Activated naive CD4-positive, alpha-beta T cell treated with anti-CD3 and anti-CD28 coated beads for 36 hours (primary cell): ENCODE data around the gene ZBTB20. TPM values are rescaled to one million over a fixed set of nuclear protein-coding genes. Genes with fewer than 3 reads are reported as not detected.

Source experiments
- CTCF ChIA-PET: fragments of 350-600 bp; sonication (Branson Sonifier 250); formaldehyde crosslinking; loops from one replicate; lab custom pipeline; 2021; ENCODE audit warnings: antibody characterized with exemption; lab: Charles Lee
- DNase-seq: peaks from one replicate; pipeline ENCODE4 v3.0.0-alpha.2; 2020
- H3K27ac Mint-ChIP-seq: one replicate; pipeline ENCODE4 v1.8.0; 2021; ENCODE audit warnings: mild to moderate bottlenecking, mixed read lengths
- H3K27me3 Mint-ChIP-seq: one replicate; pipeline ENCODE4 v1.8.0; 2021; ENCODE audit warnings: low read depth, mixed read lengths
- H3K36me3 Mint-ChIP-seq: one replicate; pipeline ENCODE4 v1.8.0; 2021; ENCODE audit warnings: low read depth, mixed read lengths
- H3K4me1 Mint-ChIP-seq: one replicate; pipeline ENCODE4 v1.8.0; 2021; ENCODE audit warnings: low read depth, mixed read lengths
- H3K4me3 Mint-ChIP-seq: one replicate; pipeline ENCODE4 v1.8.0; 2021; ENCODE audit warnings: mild to moderate bottlenecking, moderate library complexity, mixed read lengths
- H3K9me3 Mint-ChIP-seq: one replicate; pipeline ENCODE4 v1.8.0; 2021; ENCODE audit warnings: mixed read lengths
- intact Hi-C: fragments of 100-400 bp; cut with micrococcal nuclease; formaldehyde crosslinking; loops from one replicate; pipeline ENCODE4 v1.15.1; 2023
- total RNA-seq, 2 experiments: library from RNA; stranded (reverse); gene quantifications; one replicate each; pipeline ENCODE4 v1.2.3, GENCODE V29; 2021

ZBTB20 gene
- total RNA-seq, 2 experiments from 2014 or later: 4.5 to 4.7 TPM

DNA sequence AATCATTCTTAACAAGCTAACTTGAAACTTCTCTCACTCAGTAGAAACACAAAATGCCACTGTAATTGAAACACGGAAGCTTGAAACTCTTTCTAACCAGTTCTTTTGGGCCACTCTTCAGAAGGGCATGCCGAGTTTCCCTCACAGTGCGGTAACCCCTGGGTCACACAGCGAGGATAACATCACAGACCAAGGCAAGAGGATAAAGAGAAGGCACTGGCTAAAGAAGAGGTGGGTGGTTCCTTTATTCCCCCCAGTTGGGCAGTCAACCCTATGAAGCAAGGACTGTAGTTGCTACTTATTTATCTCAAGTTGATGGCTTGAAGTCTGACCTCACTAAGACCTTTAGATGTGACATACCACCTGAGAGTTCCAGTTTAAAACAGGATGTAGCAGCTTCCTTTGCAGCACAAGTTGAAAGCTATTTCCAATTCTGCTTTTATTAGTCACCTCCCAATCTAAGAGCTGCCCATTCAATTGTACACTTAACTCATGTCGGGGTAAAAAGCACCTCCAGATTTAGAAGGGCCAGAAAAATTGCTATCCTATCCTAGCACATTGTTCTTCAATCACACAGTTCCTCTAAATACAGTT lies 580.8 kb downstream of the ZBTB20 start:
- Mint-ChIP-seq H3K4me1 (peaks cover 3% of the 10 kb centered on the region), H3K27me3 (no peaks in the 10 kb centered on the region), H3K27ac (no peak overlapping the region), H3K36me3 (peaks cover 13% of the 10 kb centered on the region), H3K9me3 (peaks cover 3% of the 10 kb centered on the region), H3K4me3 (no peak overlapping the region)
- CTCF ChIA-PET: interaction anchor here (0.6 kb wide), 1 partner anchor 168 kb away, joined by 3 read pairs; no protein-coding TSS in a partner anchor
- no peak for DNase-seq
- intact Hi-C loops: no loop called here

DNA sequence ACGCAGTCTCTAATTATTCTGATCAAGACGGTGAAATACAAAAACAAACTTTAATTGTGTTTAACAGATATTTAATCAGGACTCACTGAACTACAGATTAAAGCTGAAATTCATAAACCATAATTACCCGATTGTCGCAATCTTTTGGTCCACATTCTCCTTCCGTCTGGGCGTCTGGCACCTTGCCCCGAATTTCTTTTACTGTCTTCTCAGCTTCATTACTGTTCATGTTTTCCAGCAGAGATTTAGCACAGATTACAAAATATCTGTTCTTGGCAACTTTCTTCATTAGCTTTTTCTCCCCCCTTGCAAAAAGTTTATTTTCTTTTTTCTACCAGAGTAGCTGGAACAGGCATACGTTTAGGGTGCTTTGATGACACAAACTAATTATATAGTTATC lies 581.9 kb downstream of the ZBTB20 start:
- peaks cover 3% of the 10 kb centered on the region for H3K9me3 Mint-ChIP-seq
- no peak overlapping the region for H3K27ac Mint-ChIP-seq
- H3K27me3 Mint-ChIP-seq: no peaks in the 10 kb centered on the region
- peaks cover 15% of the 10 kb centered on the region for H3K36me3 Mint-ChIP-seq
- CTCF ChIA-PET: interaction anchor here (1.2 kb wide), 1 partner anchor 475 kb away, joined by 3 read pairs; no protein-coding TSS in a partner anchor
- peaks cover 3% of the 10 kb centered on the region for H3K4me1 Mint-ChIP-seq
- no peak overlapping the region for H3K4me3 Mint-ChIP-seq
- no peak for DNase-seq
- intact Hi-C loops: no loop called here

DNA sequence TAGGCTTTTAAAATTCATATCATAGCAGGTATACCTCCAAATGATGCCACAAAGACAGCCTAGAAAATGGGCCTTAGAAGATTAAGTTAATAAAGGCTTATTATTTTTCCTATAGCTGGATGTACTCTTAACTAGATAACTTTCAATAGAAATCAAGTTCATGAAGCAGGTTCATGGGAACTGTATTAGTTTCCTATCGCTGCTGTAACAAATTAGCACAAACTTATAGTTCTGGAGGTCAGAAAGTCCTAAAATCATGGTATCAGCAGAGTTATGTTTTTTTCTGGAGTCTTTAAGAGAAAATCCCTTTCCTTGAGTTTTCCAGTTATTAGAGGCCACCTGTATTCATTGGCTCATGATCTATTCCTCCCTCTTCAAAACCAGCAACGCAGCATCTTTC lies 583.4 kb downstream of the ZBTB20 start:
- H3K4me3 Mint-ChIP-seq: no peak overlapping the region
- H3K9me3 Mint-ChIP-seq: peaks cover 3% of the 10 kb centered on the region
- DNase-seq: no peak
- CTCF ChIA-PET: no interaction called here
- intact Hi-C loops: no loop called here
- H3K4me1 Mint-ChIP-seq: peaks cover 3% of the 10 kb centered on the region
- no peaks in the 10 kb centered on the region for H3K27me3 Mint-ChIP-seq
- no peak overlapping the region for H3K27ac Mint-ChIP-seq
- H3K36me3 Mint-ChIP-seq: peaks cover 13% of the 10 kb centered on the region

DNA sequence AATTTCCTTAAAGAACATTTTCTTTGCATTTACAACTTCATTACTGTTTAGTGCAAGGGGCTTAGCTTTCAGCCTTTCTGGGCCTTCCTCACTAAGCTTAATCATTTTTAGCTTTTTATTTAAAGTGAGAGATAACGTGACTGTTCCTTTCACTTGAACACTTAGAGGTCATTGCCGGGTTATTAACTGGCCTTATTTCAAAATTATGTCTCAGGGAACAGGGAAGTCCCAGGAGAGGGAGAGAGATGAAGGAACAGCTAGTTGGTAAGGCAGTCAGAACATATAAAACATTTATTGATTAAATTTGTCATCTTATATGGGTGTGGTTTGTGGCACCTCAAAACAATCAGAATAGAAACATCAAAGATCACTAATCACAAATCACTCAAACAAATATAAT lies 584.5 kb downstream of the ZBTB20 start:
- no peaks in the 10 kb centered on the region for H3K27me3 Mint-ChIP-seq
- intact Hi-C loops: no loop called here
- H3K36me3 Mint-ChIP-seq: peaks cover 12% of the 10 kb centered on the region
- peaks cover 3% of the 10 kb centered on the region for H3K9me3 Mint-ChIP-seq
- CTCF ChIA-PET: interaction anchor here (0.7 kb wide), 1 partner anchor 538 kb away, joined by 3 read pairs; no protein-coding TSS in a partner anchor
- H3K4me3 Mint-ChIP-seq: no peak overlapping the region
- H3K4me1 Mint-ChIP-seq: peaks cover 3% of the 10 kb centered on the region
- H3K27ac Mint-ChIP-seq: no peak overlapping the region
- no peak for DNase-seq

DNA sequence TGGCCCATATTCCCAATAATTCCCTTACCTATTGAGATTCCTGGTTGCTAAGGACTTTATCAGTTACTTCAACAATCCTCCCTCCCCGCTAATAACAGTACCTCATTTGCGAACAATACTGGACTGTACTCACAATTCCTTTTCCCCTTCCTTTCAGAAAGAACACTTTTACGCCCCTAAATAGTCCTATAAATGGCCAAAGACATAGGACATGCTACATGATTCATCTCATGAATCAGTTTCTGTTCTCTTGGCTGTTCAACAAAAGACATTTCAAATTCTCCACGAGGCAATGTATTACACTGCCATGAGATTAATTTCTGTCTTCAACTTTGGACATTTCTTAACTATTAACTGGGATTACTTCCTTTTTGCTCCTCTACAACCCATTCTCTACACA lies 588.8 kb downstream of the ZBTB20 start:
- intact Hi-C loops: no loop called here
- no peak overlapping the region for H3K27ac Mint-ChIP-seq
- H3K36me3 Mint-ChIP-seq: peaks cover 2% of the 10 kb centered on the region
- CTCF ChIA-PET: interaction anchor here (1.6 kb wide), 1 partner anchor 175 kb away, joined by 3 read pairs; no protein-coding TSS in a partner anchor
- DNase-seq: no peak
- H3K4me1 Mint-ChIP-seq: no peaks in the 10 kb centered on the region
- H3K9me3 Mint-ChIP-seq: no peaks in the 10 kb centered on the region
- H3K27me3 Mint-ChIP-seq: no peaks in the 10 kb centered on the region
- no peak overlapping the region for H3K4me3 Mint-ChIP-seq

DNA sequence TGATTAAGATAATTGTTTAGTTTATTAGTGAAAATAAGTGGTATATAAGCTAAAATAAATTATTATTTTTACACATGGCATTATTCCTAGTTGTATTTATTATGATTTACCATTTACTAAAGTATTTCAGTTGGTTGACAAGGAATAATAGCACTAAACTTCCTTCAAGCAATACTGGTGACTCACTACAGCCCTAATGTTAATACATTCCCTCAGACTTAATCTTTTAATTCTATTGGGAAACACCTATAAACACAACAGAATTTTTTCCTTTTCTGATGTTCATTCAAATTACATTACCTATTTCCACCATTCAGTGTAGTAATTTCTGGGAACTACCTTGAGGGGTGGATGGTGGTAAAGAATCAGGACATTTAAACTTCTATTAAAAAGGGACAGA lies 589.3 kb downstream of the ZBTB20 start:
- intact Hi-C loops: no loop called here
- CTCF ChIA-PET: interaction anchor here (0.7 to 1.6 kb wide), 2 partner anchors 175 to 443 kb away, joined by 3 read pairs; no protein-coding TSS in a partner anchor
- Mint-ChIP-seq H3K36me3 (peaks cover 2% of the 10 kb centered on the region), H3K4me3 (no peak overlapping the region), H3K9me3 (no peaks in the 10 kb centered on the region), H3K27me3 (no peaks in the 10 kb centered on the region), H3K4me1 (no peaks in the 10 kb centered on the region), H3K27ac (no peak overlapping the region)
- DNase-seq: no peak

DNA sequence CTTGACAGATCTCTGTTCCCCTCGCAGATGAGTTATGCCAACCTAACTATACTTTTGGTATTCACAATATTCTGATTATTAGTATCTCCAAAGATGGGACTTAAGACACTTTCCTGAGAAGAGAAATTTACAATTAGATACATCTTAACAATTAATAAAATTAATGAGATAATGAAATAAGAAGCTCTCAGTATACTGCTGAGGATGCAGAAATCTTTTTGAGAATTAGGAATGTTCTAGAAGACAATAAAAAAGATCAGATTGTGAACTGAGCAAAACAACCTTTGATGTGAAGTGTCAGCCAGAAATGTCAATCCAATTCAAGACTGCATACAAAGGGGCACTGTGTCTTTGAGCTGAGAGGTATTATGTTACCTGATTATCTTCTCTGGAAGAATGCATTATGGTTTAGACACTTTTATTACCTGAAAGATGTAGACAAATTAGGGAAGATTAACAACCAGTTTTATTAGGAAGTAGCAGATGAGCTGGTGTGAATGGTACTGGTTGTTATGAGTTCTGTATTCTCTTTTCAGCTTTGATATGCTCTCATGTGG lies 590.4 kb downstream of the ZBTB20 start:
- no peak overlapping the region for H3K4me3 Mint-ChIP-seq
- DNase-seq: no peak
- no peak overlapping the region for H3K27ac Mint-ChIP-seq
- no peaks in the 10 kb centered on the region for H3K27me3 Mint-ChIP-seq
- no peaks in the 10 kb centered on the region for H3K9me3 Mint-ChIP-seq
- peaks cover 2% of the 10 kb centered on the region for H3K36me3 Mint-ChIP-seq
- intact Hi-C loops: no loop called here
- no peaks in the 10 kb centered on the region for H3K4me1 Mint-ChIP-seq
- CTCF ChIA-PET: interaction anchor here (0.5 to 1.6 kb wide), 2 partner anchors 157 to 174 kb away, joined by 3 to 4 read pairs; no protein-coding TSS in a partner anchor

DNA sequence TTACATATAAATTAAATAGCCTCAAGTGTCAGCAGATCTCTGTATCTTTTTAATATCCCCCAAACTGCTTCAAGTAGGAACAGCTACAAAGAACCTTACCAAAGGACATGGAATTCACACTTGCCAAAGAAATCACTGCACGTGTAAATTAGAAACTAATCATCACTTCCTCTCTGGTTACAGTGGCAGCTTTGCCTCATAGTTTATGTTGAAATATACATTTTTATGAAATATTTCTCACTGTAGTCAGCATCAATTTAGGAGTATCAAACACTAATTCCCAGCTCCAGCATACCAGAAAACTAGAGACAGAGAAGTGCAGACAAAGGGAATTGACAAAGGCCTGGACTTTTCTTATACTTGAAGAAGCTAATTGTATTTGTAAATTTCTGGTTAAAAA lies 592.4 kb downstream of the ZBTB20 start:
- no peak for DNase-seq
- intact Hi-C loops: no loop called here
- Mint-ChIP-seq H3K9me3 (no peaks in the 10 kb centered on the region), H3K36me3 (peaks cover 2% of the 10 kb centered on the region), H3K4me3 (no peak overlapping the region), H3K27me3 (no peaks in the 10 kb centered on the region), H3K4me1 (no peaks in the 10 kb centered on the region), H3K27ac (no peak overlapping the region)
- CTCF ChIA-PET: no interaction called here

DNA sequence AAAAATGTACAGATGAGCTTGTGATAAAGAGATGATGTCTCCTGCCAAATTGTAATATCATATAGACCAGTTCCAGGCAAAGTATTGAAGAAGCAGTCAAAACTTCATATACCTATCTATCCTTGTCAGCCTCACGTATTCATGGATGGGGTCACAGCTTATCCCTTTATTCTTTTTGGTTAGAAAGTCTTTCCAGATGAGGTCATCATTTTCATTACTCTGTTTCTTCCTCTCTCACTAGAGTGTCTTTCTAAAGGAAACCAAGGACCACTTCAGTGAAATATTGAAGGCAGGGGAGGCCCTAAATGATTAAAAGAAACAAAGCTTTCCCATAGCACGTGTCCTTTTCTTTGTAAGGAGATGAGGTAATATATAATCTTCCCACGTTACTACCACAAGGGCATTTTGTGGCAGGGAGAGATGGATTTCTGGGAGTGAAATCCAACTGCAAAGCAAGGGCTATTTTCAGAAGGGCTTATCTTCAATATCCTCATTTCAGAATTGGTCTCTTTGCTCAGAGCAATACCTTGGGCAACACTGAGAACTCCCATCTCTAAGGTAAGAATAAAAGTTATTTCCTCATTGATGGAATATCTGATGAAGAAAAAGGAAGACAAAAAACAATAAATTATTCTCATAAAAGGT lies 593.0 kb downstream of the ZBTB20 start:
- CTCF ChIA-PET: no interaction called here
- Mint-ChIP-seq H3K27me3 (no peaks in the 10 kb centered on the region), H3K4me1 (no peaks in the 10 kb centered on the region), H3K27ac (no peak overlapping the region), H3K4me3 (no peak overlapping the region), H3K36me3 (peaks cover 2% of the 10 kb centered on the region), H3K9me3 (no peaks in the 10 kb centered on the region)
- intact Hi-C loops: no loop called here
- no peak for DNase-seq

DNA sequence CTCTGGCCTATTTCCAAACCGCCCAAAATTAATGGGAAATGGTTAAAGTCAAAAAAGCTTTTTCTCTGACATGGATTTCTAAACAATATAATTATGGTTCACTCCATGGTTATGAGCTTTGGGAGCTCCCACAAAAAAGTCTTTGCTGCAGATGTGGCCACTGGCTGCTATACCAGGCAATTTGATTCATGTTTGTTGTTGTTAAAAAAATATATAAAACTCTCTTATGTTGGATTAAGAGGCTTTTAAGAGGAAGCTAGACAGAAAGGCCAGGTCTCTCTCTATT lies 594.6 kb downstream of the ZBTB20 start:
- Mint-ChIP-seq H3K27me3 (no peaks in the 10 kb centered on the region), H3K9me3 (no peaks in the 10 kb centered on the region), H3K27ac (no peak overlapping the region), H3K4me1 (no peaks in the 10 kb centered on the region), H3K36me3 (peaks cover 2% of the 10 kb centered on the region), H3K4me3 (no peak overlapping the region)
- CTCF ChIA-PET: interaction anchor here (1.2 kb wide), 1 partner anchor 29 kb away, joined by 3 read pairs; no protein-coding TSS in a partner anchor
- DNase-seq: no peak
- intact Hi-C loops: no loop called here

DNA sequence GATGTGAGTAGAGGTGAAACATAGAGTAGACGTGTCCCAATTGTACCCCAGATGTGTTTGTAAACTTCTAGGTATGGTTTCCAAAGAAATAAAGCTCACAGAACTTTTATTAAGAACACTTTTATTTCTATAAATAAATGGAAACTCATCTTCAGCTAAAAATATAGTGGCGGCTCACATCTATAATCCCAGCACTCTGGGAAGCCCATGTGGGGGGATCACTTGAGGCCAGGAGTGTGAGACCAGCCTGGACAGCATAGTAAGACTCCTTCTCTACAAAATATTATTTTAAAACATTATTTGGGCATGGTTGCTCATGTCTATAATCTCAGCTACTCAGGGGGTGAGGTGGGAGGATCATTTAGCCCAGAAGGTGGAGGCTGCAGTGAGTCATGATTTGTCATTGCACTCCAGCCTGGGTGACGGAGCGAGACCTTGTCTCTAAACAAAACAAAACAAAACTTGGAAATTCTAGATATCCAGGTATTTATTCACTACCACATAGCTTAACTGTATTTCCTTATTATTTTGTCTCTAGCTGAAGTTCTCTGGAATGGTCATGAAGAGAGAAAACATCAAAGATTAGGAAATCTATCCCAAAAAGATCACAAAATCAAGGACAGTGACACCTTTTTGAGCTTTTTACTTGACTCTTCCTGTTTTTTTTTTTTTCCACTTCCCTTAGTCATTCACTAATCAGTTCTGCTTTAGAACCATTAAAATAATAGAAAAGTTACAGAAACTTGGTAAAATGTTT lies 595.1 kb downstream of the ZBTB20 start:
- no peak for DNase-seq
- CTCF ChIA-PET: interaction anchor here (1.2 kb wide), 1 partner anchor 29 kb away, joined by 3 read pairs; no protein-coding TSS in a partner anchor
- Mint-ChIP-seq H3K9me3 (no peaks in the 10 kb centered on the region), H3K4me3 (no peak overlapping the region), H3K27me3 (no peaks in the 10 kb centered on the region), H3K27ac (no peak overlapping the region), H3K4me1 (no peaks in the 10 kb centered on the region), H3K36me3 (peaks cover 2% of the 10 kb centered on the region)
- intact Hi-C loops: no loop called here

DNA sequence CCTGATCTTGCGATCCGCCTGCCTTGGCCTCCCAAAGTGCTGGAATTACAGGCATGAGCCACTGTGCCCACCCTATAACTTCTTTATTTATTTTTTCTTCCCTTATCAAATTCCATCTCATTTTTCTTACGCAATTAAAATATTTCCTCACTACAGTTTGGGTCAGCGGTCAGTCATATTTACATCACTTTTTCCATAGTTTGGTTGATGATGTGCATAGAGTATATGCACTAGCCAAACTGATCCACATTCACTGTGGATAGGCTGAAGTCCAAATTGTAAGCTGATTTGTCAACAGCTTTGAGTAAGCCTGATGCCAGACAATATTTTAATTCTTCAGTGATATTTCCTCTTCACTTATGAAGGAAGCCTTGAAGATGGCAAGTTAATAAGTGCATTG lies 596.9 kb downstream of the ZBTB20 start:
- H3K4me3 Mint-ChIP-seq: no peak overlapping the region
- CTCF ChIA-PET: no interaction called here
- no peaks in the 10 kb centered on the region for H3K4me1 Mint-ChIP-seq
- H3K27me3 Mint-ChIP-seq: no peaks in the 10 kb centered on the region
- no peaks in the 10 kb centered on the region for H3K9me3 Mint-ChIP-seq
- H3K27ac Mint-ChIP-seq: no peak overlapping the region
- peaks cover 2% of the 10 kb centered on the region for H3K36me3 Mint-ChIP-seq
- DNase-seq: no peak
- intact Hi-C loops: no loop called here
